HG03432 (cell line): ENCODE measurements around the gene CREB3L1.

Experiments
- ATAC-seq: cut with Tn5 transposase; IDR thresholded peaks from one replicate; pipeline ENCODE4 v1.9.1; 2021; ENCODE audit warnings: mild to moderate bottlenecking, moderate library complexity; ENCODE audit not compliant: unreplicated experiment

The CREB3L1 gene

GRCh38 chr11:46272816-46273427 is 4.5 kb upstream of the CREB3L1 start:
- no peak for ATAC-seq

- no peak for ATAC-seq
These were observed 3.8 kb upstream of the CREB3L1 start for GRCh38 chr11:46273511-46274205.

GRCh38 chr11:46275964-46276641 is 1.4 kb upstream of the CREB3L1 start:
- no peak for ATAC-seq

- ATAC-seq: no peak
These were observed 195 bp upstream of the CREB3L1 start for GRCh38 chr11:46277313-46277621.

- no peak for ATAC-seq
These were observed 1.1 kb downstream of the CREB3L1 start for GRCh38 chr11:46278387-46279125.

GRCh38 chr11:46279126-46280099 is 2.0 kb downstream of the CREB3L1 start:
- no peak for ATAC-seq

GRCh38 chr11:46280706-46281105 is 3.2 kb downstream of the CREB3L1 start:
- no peak for ATAC-seq

GRCh38 chr11:46281371-46281831 is 3.9 kb downstream of the CREB3L1 start:
- ATAC-seq: no peak

GRCh38 chr11:46285173-46285572 is 7.7 kb downstream of the CREB3L1 start:
- no peak for ATAC-seq

- no peak for ATAC-seq
These were observed 8.2 kb downstream of the CREB3L1 start for GRCh38 chr11:46285594-46286033.

- ATAC-seq: no peak
These were observed 9.3 kb downstream of the CREB3L1 start for GRCh38 chr11:46286789-46287188.

GRCh38 chr11:46288451-46288850 is 11.0 kb downstream of the CREB3L1 start:
- no peak for ATAC-seq

GRCh38 chr11:46290011-46290410 is 12.5 kb downstream of the CREB3L1 start:
- no peak for ATAC-seq

- no peak for ATAC-seq
These were observed 13.3 kb downstream of the CREB3L1 start for GRCh38 chr11:46290598-46291309.

GRCh38 chr11:46291441-46292150 is 14.1 kb downstream of the CREB3L1 start:
- ATAC-seq: no peak

GRCh38 chr11:46293066-46293465 is 15.6 kb downstream of the CREB3L1 start:
- ATAC-seq: no peak

GRCh38 chr11:46293641-46294103 is 16.2 kb downstream of the CREB3L1 start:
- no peak for ATAC-seq

GRCh38 chr11:46294365-46295309 is 17.2 kb downstream of the CREB3L1 start:
- ATAC-seq: peak; percentile 23
